ENCODE results near the gene GPER1. TPM values are rescaled to one million over a fixed set of nuclear protein-coding genes. Genes with fewer than 3 reads are reported as not detected.

GPER1 gene
- total RNA-seq, 1 experiment from 2014 or later = 2.9 TPM

- ChIA-PET CTCF (interaction anchor here (0.6 kb wide), 2 partner anchors 18 to 307 kb away, joined by 6 to 7 read pairs; no protein-coding TSS in a partner anchor), POLR2A (no interaction called here)
- in situ Hi-C loops (cut with HindIII; ENCODE audit: low pct_unique_long_range_greater_than_20kb, low sequenced_read_pairs) (no loop called here), intact Hi-C loops (cut with micrococcal nuclease; ENCODE audit: unreplicated experiment) (no loop called here)
- TF ChIP-seq TCF7L2 (IDR thresholded peaks at IDR 0.05; ENCODE audit: low read depth, low read length) (no peak), SIN3A (IDR thresholded peaks at IDR 0.05; ENCODE audit: borderline replicate concordance, insufficient read depth, low read depth, low read length) (no peak), POLR2AphosphoS5 (IDR thresholded peaks at IDR 0.05; ENCODE audit: low read depth, low read length) (no peak)
- TF ChIP-seq, protein P1, sequence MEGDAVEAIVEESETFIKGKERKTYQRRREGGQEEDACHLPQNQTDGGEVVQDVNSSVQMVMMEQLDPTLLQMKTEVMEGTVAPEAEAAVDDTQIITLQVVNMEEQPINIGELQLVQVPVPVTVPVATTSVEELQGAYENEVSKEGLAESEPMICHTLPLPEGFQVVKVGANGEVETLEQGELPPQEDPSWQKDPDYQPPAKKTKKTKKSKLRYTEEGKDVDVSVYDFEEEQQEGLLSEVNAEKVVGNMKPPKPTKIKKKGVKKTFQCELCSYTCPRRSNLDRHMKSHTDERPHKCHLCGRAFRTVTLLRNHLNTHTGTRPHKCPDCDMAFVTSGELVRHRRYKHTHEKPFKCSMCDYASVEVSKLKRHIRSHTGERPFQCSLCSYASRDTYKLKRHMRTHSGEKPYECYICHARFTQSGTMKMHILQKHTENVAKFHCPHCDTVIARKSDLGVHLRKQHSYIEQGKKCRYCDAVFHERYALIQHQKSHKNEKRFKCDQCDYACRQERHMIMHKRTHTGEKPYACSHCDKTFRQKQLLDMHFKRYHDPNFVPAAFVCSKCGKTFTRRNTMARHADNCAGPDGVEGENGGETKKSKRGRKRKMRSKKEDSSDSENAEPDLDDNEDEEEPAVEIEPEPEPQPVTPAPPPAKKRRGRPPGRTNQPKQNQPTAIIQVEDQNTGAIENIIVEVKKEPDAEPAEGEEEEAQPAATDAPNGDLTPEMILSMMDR (IDR thresholded peaks at IDR 0.05) = no peak
- TF ChIP-seq, protein P2, sequence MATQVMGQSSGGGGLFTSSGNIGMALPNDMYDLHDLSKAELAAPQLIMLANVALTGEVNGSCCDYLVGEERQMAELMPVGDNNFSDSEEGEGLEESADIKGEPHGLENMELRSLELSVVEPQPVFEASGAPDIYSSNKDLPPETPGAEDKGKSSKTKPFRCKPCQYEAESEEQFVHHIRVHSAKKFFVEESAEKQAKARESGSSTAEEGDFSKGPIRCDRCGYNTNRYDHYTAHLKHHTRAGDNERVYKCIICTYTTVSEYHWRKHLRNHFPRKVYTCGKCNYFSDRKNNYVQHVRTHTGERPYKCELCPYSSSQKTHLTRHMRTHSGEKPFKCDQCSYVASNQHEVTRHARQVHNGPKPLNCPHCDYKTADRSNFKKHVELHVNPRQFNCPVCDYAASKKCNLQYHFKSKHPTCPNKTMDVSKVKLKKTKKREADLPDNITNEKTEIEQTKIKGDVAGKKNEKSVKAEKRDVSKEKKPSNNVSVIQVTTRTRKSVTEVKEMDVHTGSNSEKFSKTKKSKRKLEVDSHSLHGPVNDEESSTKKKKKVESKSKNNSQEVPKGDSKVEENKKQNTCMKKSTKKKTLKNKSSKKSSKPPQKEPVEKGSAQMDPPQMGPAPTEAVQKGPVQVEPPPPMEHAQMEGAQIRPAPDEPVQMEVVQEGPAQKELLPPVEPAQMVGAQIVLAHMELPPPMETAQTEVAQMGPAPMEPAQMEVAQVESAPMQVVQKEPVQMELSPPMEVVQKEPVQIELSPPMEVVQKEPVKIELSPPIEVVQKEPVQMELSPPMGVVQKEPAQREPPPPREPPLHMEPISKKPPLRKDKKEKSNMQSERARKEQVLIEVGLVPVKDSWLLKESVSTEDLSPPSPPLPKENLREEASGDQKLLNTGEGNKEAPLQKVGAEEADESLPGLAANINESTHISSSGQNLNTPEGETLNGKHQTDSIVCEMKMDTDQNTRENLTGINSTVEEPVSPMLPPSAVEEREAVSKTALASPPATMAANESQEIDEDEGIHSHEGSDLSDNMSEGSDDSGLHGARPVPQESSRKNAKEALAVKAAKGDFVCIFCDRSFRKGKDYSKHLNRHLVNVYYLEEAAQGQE (IDR thresholded peaks at IDR 0.05; ENCODE audit: insufficient read depth in 1 of 2, low read depth in 2 of 2, low read length in 1 of 2) = no peak
- ATAC-seq (no peak), DNase-seq (ENCODE audit: low read depth, low spot score) (no peak)
- Histone ChIP-seq H3K4me3 (ENCODE audit: low read depth in 2 of 2, low read length in 2 of 2) (no peak overlapping the region), H3K27me3 (ENCODE audit: control insufficient read depth, insufficient read depth, low read length) (no peaks in the 10 kb centered on the region), H3K36me3 (ENCODE audit: control insufficient read depth, insufficient read depth, low read length) (no peaks in the 10 kb centered on the region), H3K9me3 (ENCODE audit: control insufficient read depth, insufficient read depth, low read depth, low read length) (no peaks in the 10 kb centered on the region), H3K27ac (ENCODE audit: low read length) (no peak overlapping the region), H3K4me1 (ENCODE audit: control insufficient read depth, insufficient read depth, low read length) (no peaks in the 10 kb centered on the region)
- no TSS peak for BruUV-seq (replicated peaks)
Observed at GRCh38 chr7:1103789-1104515, 16.0 kb downstream of the GPER1 start.

- POLR2A ChIA-PET = no interaction called here
- CTCF ChIA-PET = interaction anchor here (0.6 kb wide), 1 partner anchor 306 kb away, joined by 6 read pairs; no protein-coding TSS in a partner anchor
- no TSS peak for BruUV-seq (replicated peaks)
- Histone ChIP-seq H3K4me3 (ENCODE audit: low read depth in 2 of 2, low read length in 2 of 2) (no peak overlapping the region), H3K36me3 (ENCODE audit: control insufficient read depth, insufficient read depth, low read length) (no peaks in the 10 kb centered on the region), H3K27me3 (ENCODE audit: control insufficient read depth, insufficient read depth, low read length) (no peaks in the 10 kb centered on the region), H3K9me3 (ENCODE audit: control insufficient read depth, insufficient read depth, low read depth, low read length) (no peaks in the 10 kb centered on the region), H3K27ac (ENCODE audit: low read length) (no peak overlapping the region), H3K4me1 (ENCODE audit: control insufficient read depth, insufficient read depth, low read length) (no peaks in the 10 kb centered on the region)
- ATAC-seq = no peak
- intact Hi-C loops (cut with micrococcal nuclease; ENCODE audit: unreplicated experiment) = no loop called here
- TF ChIP-seq SIN3A (IDR thresholded peaks at IDR 0.05; ENCODE audit: borderline replicate concordance, insufficient read depth, low read depth, low read length) = no peak
- TF ChIP-seq POLR2AphosphoS5 (IDR thresholded peaks at IDR 0.05; ENCODE audit: low read depth, low read length) = no peak
- DNase-seq (ENCODE audit: low read depth, low spot score) = no peak
- in situ Hi-C loops (cut with HindIII; ENCODE audit: low pct_unique_long_range_greater_than_20kb, low sequenced_read_pairs) = no loop called here
Observed at GRCh38 chr7:1104516-1105179, 16.7 kb downstream of the GPER1 start.

- TF ChIP-seq, protein P2 (IDR thresholded peaks at IDR 0.05; ENCODE audit: insufficient read depth in 1 of 2, low read depth in 2 of 2, low read length in 1 of 2) = no peak
- TF ChIP-seq TCF7L2 (IDR thresholded peaks at IDR 0.05; ENCODE audit: low read depth, low read length) (no peak), POLR2AphosphoS5 (IDR thresholded peaks at IDR 0.05; ENCODE audit: low read depth, low read length) (no peak), SIN3A (IDR thresholded peaks at IDR 0.05; ENCODE audit: borderline replicate concordance, insufficient read depth, low read depth, low read length) (no peak)
- ChIA-PET POLR2A (no interaction called here), CTCF (no interaction called here)
- ATAC-seq (no peak), DNase-seq (ENCODE audit: low read depth, low spot score) (no peak)
- no TSS peak for BruUV-seq (replicated peaks)
- Histone ChIP-seq H3K4me1 (ENCODE audit: control insufficient read depth, insufficient read depth, low read length) (no peaks in the 10 kb centered on the region), H3K4me3 (ENCODE audit: low read depth in 2 of 2, low read length in 2 of 2) (no peak overlapping the region), H3K27ac (ENCODE audit: low read length) (no peak overlapping the region), H3K27me3 (ENCODE audit: control insufficient read depth, insufficient read depth, low read length) (no peaks in the 10 kb centered on the region), H3K36me3 (ENCODE audit: control insufficient read depth, insufficient read depth, low read length) (no peaks in the 10 kb centered on the region), H3K9me3 (ENCODE audit: control insufficient read depth, insufficient read depth, low read depth, low read length) (no peaks in the 10 kb centered on the region)
- in situ Hi-C loops (cut with HindIII; ENCODE audit: low pct_unique_long_range_greater_than_20kb, low sequenced_read_pairs) (no loop called here), intact Hi-C loops (cut with micrococcal nuclease; ENCODE audit: unreplicated experiment) (no loop called here)
Observed at GRCh38 chr7:1105189-1105588, 17.3 kb downstream of the GPER1 start.

Measured in Panc1 (cell line).